NCI-H2107 treated with DMSO at 0.1 percent for 48 hours (cell line): ENCODE measurements around the gene NDC1.

Experiments
- DNase-seq: peaks from one replicate; lab custom pipeline; 2025; ENCODE audit not compliant: unreplicated experiment; lab: John Stamatoyannopoulos, UW

NDC1 gene

GRCh38 chr1:53732409-53732808 lies 105.7 kb downstream of the NDC1 start:
- DNase-seq = no peak

GRCh38 chr1:53731779-53732305 lies 106.3 kb downstream of the NDC1 start:
- no peak for DNase-seq

GRCh38 chr1:53731043-53731600 lies 107.0 kb downstream of the NDC1 start:
- DNase-seq = no peak

- no peak for DNase-seq
These were observed 107.8 kb downstream of the NDC1 start for GRCh38 chr1:53730224-53730865.

- no peak for DNase-seq
These were observed 108.5 kb downstream of the NDC1 start for GRCh38 chr1:53729456-53730223.

- no peak for DNase-seq
These were observed 109.2 kb downstream of the NDC1 start for GRCh38 chr1:53728702-53729455.

- DNase-seq = no peak
These were observed 109.9 kb downstream of the NDC1 start for GRCh38 chr1:53728196-53728595.

- DNase-seq = no peak
These were observed 110.5 kb downstream of the NDC1 start for GRCh38 chr1:53727461-53728092.

- DNase-seq = no peak
These were observed 112.0 kb downstream of the NDC1 start for GRCh38 chr1:53726009-53726600.

- no peak for DNase-seq
These were observed 112.8 kb downstream of the NDC1 start for GRCh38 chr1:53725238-53725689.

- DNase-seq = no peak
These were observed 116.1 kb downstream of the NDC1 start for GRCh38 chr1:53722025-53722424.

GRCh38 chr1:53721088-53721487 lies 117.0 kb downstream of the NDC1 start:
- no peak for DNase-seq

- DNase-seq = no peak
These were observed 118.6 kb downstream of the NDC1 start for GRCh38 chr1:53719469-53719868.

- DNase-seq = no peak
These were observed 119.7 kb downstream of the NDC1 start for GRCh38 chr1:53718443-53718842.

GRCh38 chr1:53717025-53717804 lies 120.9 kb downstream of the NDC1 start:
- DNase-seq = no peak

- no peak for DNase-seq
These were observed 121.9 kb downstream of the NDC1 start for GRCh38 chr1:53716150-53716549.

- no peak for DNase-seq
These were observed 122.6 kb downstream of the NDC1 start for GRCh38 chr1:53715478-53715877.
